A549 treated with Hydrocortisone at 1 μM for 4 hours (cell line): Measurements from ENCODE around the gene STK38. TPM values are rescaled to one million over a fixed set of nuclear protein-coding genes. Genes with fewer than 3 reads are reported as not detected.

Source experiments
- total RNA-seq: library from RNA; stranded (reverse); fragments of 200-300 nt; extraction: Qiagen RNA extraction; gene quantifications from 5 replicates; pipeline ENCODE4 v1.2.3, GENCODE V29; 2022

The STK38 gene
- total RNA-seq = 14.9 to 18.9 TPM (median 16.7 TPM) in 5 replicates

GRCh38 chr6:36546920-36547645, at the start of gene STK38:
STK38 (minus strand) TSS chr6:36547479; CDS start chr6:36540202, 7,277 bp downstream.

GRCh38 chr6:36594029-36594815, 46.9 kb upstream of the STK38 start, which contains the start of gene SRSF3:
SRSF3 (plus strand) TSS chr6:36594362; CDS start chr6:36596763, 2,401 bp downstream.

Other genes starting within 250 kb of the STK38 start
- 0.02 to 0.05 TPM (median 0.03 TPM) in 4 of 5 replicates, not detected in the other for gene BNIP5, start 210.6 kb downstream of the STK38 start, total RNA-seq
- 0.09 to 0.24 TPM (median 0.15 TPM) in 3 of 5 replicates, not detected in the others for gene ETV7, start 159.8 kb downstream of the STK38 start, total RNA-seq
- gene PXT1, start 104.6 kb downstream of the STK38 start, total RNA-seq = 0.03 TPM in 1 of 5 replicates, not detected in the others
- 16.6 to 21.9 TPM (median 17.4 TPM) in 5 replicates for gene KCTD20, start 104.5 kb downstream of the STK38 start, total RNA-seq
- gene SRSF3, start 46.9 kb upstream of the STK38 start, total RNA-seq = 491 to 694 TPM (median 517 TPM) in 5 replicates
- gene CDKN1A, start 131.2 kb upstream of the STK38 start, total RNA-seq = 251 to 309 TPM (median 299 TPM) in 5 replicates
- gene RAB44, start 150.3 kb upstream of the STK38 start, total RNA-seq = 0.02 to 0.07 TPM (median 0.05 TPM) in 3 of 5 replicates, not detected in the others